Measurements from ENCODE around the gene MRPL58.
"Not testable (repeated sequence)": the region's sequence is repeated elsewhere in the genome, so short reads cannot be mapped to it uniquely, and the experiment has no call there.

Gene MRPL58

GRCh38 chr17:74992223-74992622 lies 20.2 kb upstream of the MRPL58 start:
- peak overlapping the region; percentile 18 for H3K9ac ChIP-seq (ENCODE audit: low read length)
- H3K36me3 ChIP-seq (ENCODE audit: control insufficient read depth, insufficient read depth, low read length), result no peaks in the 10 kb centered on the region
- no peak overlapping the region for H3K4me3 ChIP-seq (ENCODE audit: low read length)
- no peaks in the 10 kb centered on the region for H3K27me3 ChIP-seq (ENCODE audit: control insufficient read depth, insufficient read depth, low read length)
- no peaks in the 10 kb centered on the region for H3K9me3 ChIP-seq (ENCODE audit: control insufficient read depth, low read length)
- H3K4me1 ChIP-seq (ENCODE audit: control insufficient read depth, insufficient read depth, low read length), result peaks cover 42% of the 10 kb centered on the region

- Histone ChIP-seq H3K27me3 (ENCODE audit: control insufficient read depth, insufficient read depth, low read length) (no peaks in the 10 kb centered on the region), H3K9ac (ENCODE audit: low read length) (no peak overlapping the region), H3K4me1 (ENCODE audit: control insufficient read depth, insufficient read depth, low read length) (peaks cover 31% of the 10 kb centered on the region), H3K9me3 (ENCODE audit: control insufficient read depth, low read length) (no peaks in the 10 kb centered on the region), H3K4me3 (ENCODE audit: low read length) (no peak overlapping the region), H3K36me3 (ENCODE audit: control insufficient read depth, insufficient read depth, low read length) (no peaks in the 10 kb centered on the region)
Observed at GRCh38 chr17:74994440-74994839, 18.0 kb upstream of the MRPL58 start.

DNA sequence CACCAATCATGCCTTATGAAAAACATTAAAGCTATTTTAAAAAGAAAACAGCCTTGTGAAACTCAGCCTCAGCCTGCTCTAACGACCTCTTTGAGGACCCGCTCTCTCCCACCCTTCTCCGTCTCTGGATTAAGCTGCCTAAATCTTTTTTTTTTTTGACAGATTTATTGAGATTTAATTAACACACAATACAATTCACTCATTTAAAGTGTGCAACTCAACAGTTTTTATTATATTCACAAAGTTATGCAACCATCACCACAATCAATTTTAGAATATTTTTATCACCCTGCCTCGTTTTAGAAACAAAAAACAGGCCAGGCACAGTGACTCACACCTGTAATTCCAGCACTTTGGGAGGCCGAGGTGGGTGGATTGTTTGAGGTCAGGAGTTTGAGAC lies 16.6 kb upstream of the MRPL58 start:
- peaks cover 20% of the 10 kb centered on the region for H3K4me1 ChIP-seq (ENCODE audit: control insufficient read depth, insufficient read depth, low read length)

DNA sequence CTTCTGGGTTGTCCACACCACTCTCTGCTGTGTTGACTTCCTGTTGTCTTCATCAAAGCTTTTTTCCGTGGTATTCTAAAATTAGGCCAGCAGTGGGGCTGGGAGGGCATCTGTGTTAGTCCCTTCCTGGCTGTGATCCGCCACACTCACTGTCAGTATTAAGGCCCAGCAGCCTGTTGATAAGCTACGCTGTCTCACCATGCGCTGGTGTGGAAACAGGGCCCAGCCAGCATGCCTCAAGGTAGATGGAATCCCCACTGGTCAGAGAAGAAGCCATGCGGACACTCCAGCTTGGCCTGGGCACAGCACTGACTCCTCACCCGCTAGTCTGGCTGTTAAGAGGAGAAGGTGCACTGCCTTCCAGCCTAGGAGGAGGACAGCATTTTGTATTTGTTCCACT lies 13.7 kb upstream of the MRPL58 start:
- Histone ChIP-seq H3K4me3 (ENCODE audit: low read length) (no peak overlapping the region), H3K36me3 (ENCODE audit: control insufficient read depth, insufficient read depth, low read length) (no peaks in the 10 kb centered on the region), H3K9me3 (ENCODE audit: control insufficient read depth, low read length) (no peaks in the 10 kb centered on the region), H3K9ac (ENCODE audit: low read length) (no peak overlapping the region), H3K27me3 (ENCODE audit: control insufficient read depth, insufficient read depth, low read length) (no peaks in the 10 kb centered on the region), H3K4me1 (ENCODE audit: control insufficient read depth, insufficient read depth, low read length) (peaks cover 3% of the 10 kb centered on the region)

More for the DNA sequence above, 16.6 kb upstream of the MRPL58 start:
- H3K36me3 ChIP-seq (ENCODE audit: control insufficient read depth, insufficient read depth, low read length), result no peaks in the 10 kb centered on the region
- no peak overlapping the region for H3K4me3 ChIP-seq (ENCODE audit: low read length)
- no peaks in the 10 kb centered on the region for H3K9me3 ChIP-seq (ENCODE audit: control insufficient read depth, low read length)
- no peaks in the 10 kb centered on the region for H3K27me3 ChIP-seq (ENCODE audit: control insufficient read depth, insufficient read depth, low read length)
- no peak overlapping the region for H3K9ac ChIP-seq (ENCODE audit: low read length)

GRCh38 chr17:74999523-74999922 lies 12.9 kb upstream of the MRPL58 start:
- Histone ChIP-seq H3K4me1 (ENCODE audit: control insufficient read depth, insufficient read depth, low read length) (no peaks in the 10 kb centered on the region), H3K27me3 (ENCODE audit: control insufficient read depth, insufficient read depth, low read length) (no peaks in the 10 kb centered on the region), H3K9me3 (ENCODE audit: control insufficient read depth, low read length) (no peaks in the 10 kb centered on the region), H3K9ac (ENCODE audit: low read length) (no peak overlapping the region), H3K4me3 (ENCODE audit: low read length) (no peak overlapping the region), H3K36me3 (ENCODE audit: control insufficient read depth, insufficient read depth, low read length) (no peaks in the 10 kb centered on the region)

DNA sequence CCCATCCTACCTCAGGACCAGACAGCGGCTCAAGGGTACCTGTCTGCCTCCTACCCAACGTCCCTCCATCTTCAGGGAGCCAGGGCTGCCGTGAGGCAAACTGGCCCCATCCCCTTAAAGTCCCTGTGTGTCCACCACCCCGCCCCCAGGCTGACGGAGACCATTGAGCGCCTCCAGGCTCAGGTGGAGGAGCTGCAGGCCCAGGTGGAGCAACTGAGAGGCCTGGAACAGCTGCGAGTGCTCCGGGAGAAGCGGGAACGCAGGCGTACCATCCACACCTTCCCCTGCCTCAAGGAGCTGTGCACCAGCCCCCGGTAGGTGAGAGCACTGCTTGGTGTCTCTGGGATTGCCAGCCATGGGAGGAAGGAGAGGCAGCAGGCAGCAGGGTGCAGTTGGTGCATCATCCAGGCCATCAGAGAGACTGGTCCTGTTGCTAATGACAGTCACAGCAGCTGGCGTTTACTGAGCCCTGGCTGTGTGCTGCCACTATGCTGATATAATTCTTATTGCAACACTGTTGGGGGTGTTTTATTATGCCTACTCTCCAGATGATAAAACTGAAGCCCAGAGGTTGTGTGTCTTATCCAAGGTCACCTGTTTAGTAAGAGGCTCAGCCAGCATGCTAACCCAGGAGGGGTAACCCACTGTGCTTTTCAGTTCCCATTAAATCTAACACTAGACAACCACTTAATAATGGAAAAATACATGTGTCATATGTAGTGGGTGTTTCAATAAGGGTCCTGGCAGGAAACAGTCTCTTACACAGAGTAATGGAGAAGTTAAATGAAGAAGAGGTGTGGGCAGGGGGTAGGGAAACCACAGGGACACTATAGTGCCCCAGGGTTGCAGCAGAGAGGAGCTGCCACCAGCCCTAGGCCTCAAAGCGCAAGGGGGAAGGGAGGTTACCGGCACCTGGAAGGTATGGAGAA lies 10.3 kb upstream of the MRPL58 start:
- no peak overlapping the region for H3K9ac ChIP-seq (ENCODE audit: low read length)
- no peak overlapping the region for H3K4me3 ChIP-seq (ENCODE audit: low read length)
- no peaks in the 10 kb centered on the region for H3K36me3 ChIP-seq (ENCODE audit: control insufficient read depth, insufficient read depth, low read length)
- no peaks in the 10 kb centered on the region for H3K27me3 ChIP-seq (ENCODE audit: control insufficient read depth, insufficient read depth, low read length)
- no peaks in the 10 kb centered on the region for H3K9me3 ChIP-seq (ENCODE audit: control insufficient read depth, low read length)
- H3K4me1 ChIP-seq (ENCODE audit: control insufficient read depth, insufficient read depth, low read length), result no peaks in the 10 kb centered on the region

GRCh38 chr17:75003070-75003956 lies 9.2 kb upstream of the MRPL58 start:
- Histone ChIP-seq H3K9me3 (ENCODE audit: control insufficient read depth, low read length) (no peaks in the 10 kb centered on the region), H3K4me3 (ENCODE audit: low read length) (no peak overlapping the region), H3K4me1 (ENCODE audit: control insufficient read depth, insufficient read depth, low read length) (no peaks in the 10 kb centered on the region), H3K9ac (ENCODE audit: low read length) (no peak overlapping the region), H3K27me3 (ENCODE audit: control insufficient read depth, insufficient read depth, low read length) (no peaks in the 10 kb centered on the region), H3K36me3 (ENCODE audit: control insufficient read depth, insufficient read depth, low read length) (no peaks in the 10 kb centered on the region)

DNA sequence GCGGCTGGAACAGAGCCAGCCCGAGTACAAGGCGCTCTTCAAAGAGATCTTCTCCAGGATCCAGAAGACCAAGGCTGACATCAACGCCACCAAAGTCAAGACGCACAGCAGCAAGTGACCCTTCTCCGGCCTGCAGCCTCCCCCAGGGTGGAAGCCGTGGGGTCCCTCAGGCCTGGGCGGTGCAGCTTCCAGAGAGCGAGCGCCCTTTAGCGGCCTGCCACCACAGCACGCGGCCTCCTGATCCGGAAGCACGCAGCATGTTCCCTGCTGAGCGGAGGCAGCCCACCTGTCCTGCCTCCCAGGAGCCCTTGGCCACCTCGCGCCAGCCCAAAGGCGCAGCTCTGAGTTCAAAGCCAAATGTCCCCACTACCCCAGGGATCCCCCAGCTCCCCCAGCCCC lies 8.5 kb upstream of the MRPL58 start:
- Histone ChIP-seq H3K27me3 (ENCODE audit: control insufficient read depth, insufficient read depth, low read length) (no peaks in the 10 kb centered on the region), H3K9ac (ENCODE audit: low read length) (no peak overlapping the region), H3K36me3 (ENCODE audit: control insufficient read depth, insufficient read depth, low read length) (no peaks in the 10 kb centered on the region), H3K9me3 (ENCODE audit: control insufficient read depth, low read length) (no peaks in the 10 kb centered on the region), H3K4me1 (ENCODE audit: control insufficient read depth, insufficient read depth, low read length) (no peaks in the 10 kb centered on the region), H3K4me3 (ENCODE audit: low read length) (no peak overlapping the region)

DNA sequence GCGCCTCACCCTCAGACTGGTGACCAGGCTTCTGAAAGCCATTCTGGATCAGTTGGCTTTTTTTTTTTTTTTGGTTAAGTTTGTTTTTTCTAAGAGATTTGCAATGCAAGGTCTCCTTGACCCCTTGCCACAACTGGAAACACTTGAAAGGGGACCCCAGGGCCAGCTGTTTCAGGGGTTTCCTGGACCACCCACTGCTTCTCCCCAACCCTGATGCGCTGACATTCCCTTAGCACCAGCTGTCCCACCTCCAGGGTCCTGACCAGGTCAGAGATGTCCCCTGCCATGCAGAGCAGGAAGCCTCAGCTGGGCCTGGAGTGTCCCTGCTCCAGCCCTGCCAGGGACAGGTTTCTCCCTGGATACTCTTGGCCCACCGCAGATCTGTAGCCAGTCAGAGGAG lies 8.1 kb upstream of the MRPL58 start:
- Histone ChIP-seq H3K4me1 (ENCODE audit: control insufficient read depth, insufficient read depth, low read length) (no peaks in the 10 kb centered on the region), H3K27me3 (ENCODE audit: control insufficient read depth, insufficient read depth, low read length) (no peaks in the 10 kb centered on the region), H3K9me3 (ENCODE audit: control insufficient read depth, low read length) (no peaks in the 10 kb centered on the region), H3K4me3 (ENCODE audit: low read length) (no peak overlapping the region), H3K36me3 (ENCODE audit: control insufficient read depth, insufficient read depth, low read length) (no peaks in the 10 kb centered on the region), H3K9ac (ENCODE audit: low read length) (no peak overlapping the region)

- Histone ChIP-seq H3K27me3 (ENCODE audit: control insufficient read depth, insufficient read depth, low read length) (no peaks in the 10 kb centered on the region), H3K4me3 (ENCODE audit: low read length) (no peak overlapping the region), H3K4me1 (ENCODE audit: control insufficient read depth, insufficient read depth, low read length) (no peaks in the 10 kb centered on the region), H3K9me3 (ENCODE audit: control insufficient read depth, low read length) (no peaks in the 10 kb centered on the region), H3K9ac (ENCODE audit: low read length) (no peak overlapping the region), H3K36me3 (ENCODE audit: control insufficient read depth, insufficient read depth, low read length) (no peaks in the 10 kb centered on the region)
Observed at GRCh38 chr17:75005291-75005690, 7.2 kb upstream of the MRPL58 start.

DNA sequence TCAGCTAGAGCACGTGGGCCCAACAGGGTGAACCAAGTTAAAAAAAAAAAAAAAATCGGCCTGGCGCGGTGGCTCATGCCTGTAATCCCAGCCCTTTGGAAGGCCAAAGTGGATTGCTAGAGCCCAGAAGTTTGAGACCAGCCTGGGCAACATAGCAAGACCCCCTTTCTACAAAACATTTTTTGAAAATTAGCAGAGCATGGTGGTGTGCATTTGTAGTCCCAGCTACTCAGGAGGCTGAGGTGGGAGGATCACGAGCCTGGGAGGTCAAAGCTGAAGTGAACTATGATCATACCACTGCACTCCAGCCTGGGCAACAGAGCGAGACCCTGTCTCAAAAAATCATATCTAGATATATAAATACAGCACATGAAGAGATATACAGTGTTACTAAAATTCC lies 6.4 kb upstream of the MRPL58 start:
- H3K9me3 ChIP-seq (ENCODE audit: control insufficient read depth, low read length); H3K4me3 ChIP-seq (ENCODE audit: low read length); H3K36me3 ChIP-seq (ENCODE audit: control insufficient read depth, insufficient read depth, low read length); H3K9ac ChIP-seq (ENCODE audit: low read length); H3K4me1 ChIP-seq (ENCODE audit: control insufficient read depth, insufficient read depth, low read length); H3K27me3 ChIP-seq (ENCODE audit: control insufficient read depth, insufficient read depth, low read length): not testable (repeated sequence)

- Histone ChIP-seq H3K4me3 (ENCODE audit: low read length) (no peak overlapping the region), H3K27me3 (ENCODE audit: control insufficient read depth, insufficient read depth, low read length) (no peaks in the 10 kb centered on the region), H3K9ac (ENCODE audit: low read length) (no peak overlapping the region), H3K4me1 (ENCODE audit: control insufficient read depth, insufficient read depth, low read length) (peaks cover 6% of the 10 kb centered on the region), H3K36me3 (ENCODE audit: control insufficient read depth, insufficient read depth, low read length) (no peaks in the 10 kb centered on the region), H3K9me3 (ENCODE audit: control insufficient read depth, low read length) (no peaks in the 10 kb centered on the region)
Observed at GRCh38 chr17:75006653-75007052, 5.8 kb upstream of the MRPL58 start.
